HCT116 (cell line): ENCODE measurements around the gene KRT1. TPM values are rescaled to one million over a fixed set of nuclear protein-coding genes. Genes with fewer than 3 reads are reported as not detected.

ENCODE experiments used
- ATAC-seq: fragments of 200-7000 bp; cut with Tn5 transposase; 2 replicates; pipeline ENCODE4 v1.9.1; 2020; ENCODE audit warnings: mild to moderate bottlenecking, moderate library complexity
- BruUV-seq: library from RNA; stranded (reverse); fragments of 400-500 nt; replicated peaks from 2 replicates; lab custom pipeline; 2021; lab: Mats Ljungman, UMichigan
- CTCF ChIA-PET: fragments of 300-600 bp; sonication (Branson Sonifier 250); formaldehyde crosslinking; loops from one replicate; lab custom pipeline; 2021; ENCODE audit warnings: antibody characterized with exemption; lab: Charles Lee
- POLR2A ChIA-PET: fragments of 300-600, 350-600 bp; sonication (Branson Sonifier 250); formaldehyde crosslinking; loops from one replicate; lab custom pipeline; 2021; ENCODE audit warnings: antibody characterized with exemption; lab: Charles Lee
- RAD21 ChIA-PET, 2 experiments: fragments of 300-600 bp; sonication (Branson Sonifier 250); formaldehyde crosslinking; loops; one replicate each; lab custom pipeline; 2023; ENCODE audit warnings: low total read pairs in 2 of 2; ENCODE audit not compliant: uncharacterized antibody in 2 of 2, unreplicated experiment in 2 of 2, low non-redundant PET in 1 of 2; lab: Charles Lee
- DNase-seq: peaks from one replicate; pipeline ENCODE4 v3.0.0-alpha.2; 2010; ENCODE audit warnings: low read depth, low spot score
- H2AFZ ChIP-seq: fragments of 200-600 bp; shearing (Covaris generic), sonication (generic); 2 replicates; pipeline ENCODE4 v1.6.1; 2017; ENCODE audit warnings: low read depth, mixed run types, mixed read lengths, antibody characterized with exemption, low read length; ENCODE audit not compliant: poor library complexity, severe bottlenecking
- H3K27ac ChIP-seq: 2 replicates; pipeline ENCODE4 v1.5.1; 2012; ENCODE audit warnings: low read depth, low read length
- H3K27me3 ChIP-seq: fragments of 200-600 bp; sonication (generic); 2 replicates; pipeline ENCODE4 v1.6.1; 2016; ENCODE audit warnings: mixed run types, low read length, mixed read lengths; ENCODE audit not compliant: insufficient read depth
- H3K36me3 ChIP-seq, 2 experiments: fragments of 200-500 bp in 1 of 2; fragments of 200-600 bp in 1 of 2; sonication (Bioruptor generic) in 1 of 2; sonication (generic) in 1 of 2; 2 replicates each; pipeline versions ENCODE4 v1.5.1 to v1.6.1; 2014 to 2016; ENCODE audit warnings: low read length in 2 of 2, inconsistent platforms in 1 of 2, mixed read lengths in 1 of 2, mixed run types in 1 of 2; ENCODE audit not compliant: insufficient read depth in 2 of 2, control insufficient read depth in 1 of 2
- H3K4me1 ChIP-seq, 2 experiments: fragments of 200-600 bp in 1 of 2; sonication (generic) in 1 of 2; 2 replicates each; pipeline versions ENCODE4 v1.5.1 to v1.6.1; 2012 to 2017; ENCODE audit warnings: low read length in 2 of 2, inconsistent platforms in 1 of 2, mild to moderate bottlenecking in 1 of 2, mixed read lengths in 1 of 2, mixed run types in 1 of 2, moderate library complexity in 1 of 2; ENCODE audit not compliant: insufficient read depth in 2 of 2, control insufficient read depth in 1 of 2
- H3K4me2 ChIP-seq: fragments of 200-600 bp; sonication (generic); 2 replicates; pipeline ENCODE4 v1.6.1; 2017; ENCODE audit warnings: mixed run types, low read length, mixed read lengths
- H3K4me3 ChIP-seq, 2 experiments: fragments of 200-600 bp in 1 of 2; sonication (generic) in 1 of 2; replicated peaks in 1 of 2; 2 replicates each; pipeline ENCODE4 v1.5.1; 2011 to 2016; ENCODE audit warnings: low read length in 2 of 2, control low read depth in 1 of 2, low read depth in 1 of 2, mild to moderate bottlenecking in 1 of 2, mixed read lengths in 1 of 2, mixed run types in 1 of 2
- H3K79me2 ChIP-seq: fragments of 200-600 bp; sonication (generic); 2 replicates; pipeline ENCODE4 v1.6.1; 2017; ENCODE audit warnings: mild to moderate bottlenecking, mixed run types, low read length, moderate library complexity, mixed read lengths; ENCODE audit not compliant: insufficient read depth
- H3K9ac ChIP-seq: fragments of 200-600 bp; sonication (generic); 2 replicates; pipeline ENCODE4 v1.6.1; 2016; ENCODE audit warnings: low read length, mixed read lengths
- H3K9me2 ChIP-seq: fragments of 200-600 bp; sonication (generic), shearing (Covaris generic); 2 replicates; pipeline ENCODE4 v1.6.1; 2017; ENCODE audit warnings: mixed run types, mild to moderate bottlenecking, moderate library complexity; ENCODE audit not compliant: insufficient read depth
- H3K9me3 ChIP-seq, 2 experiments: fragments of 200-500 bp in 1 of 2; fragments of 200-600 bp in 1 of 2; sonication (Bioruptor generic) in 1 of 2; sonication (generic) in 1 of 2; 2 replicates each; pipeline ENCODE4 v1.6.1; 2014 to 2017; ENCODE audit warnings: low read length in 2 of 2, mixed read lengths in 2 of 2, inconsistent platforms in 1 of 2, low read depth in 1 of 2, mild to moderate bottlenecking in 1 of 2, mixed run types in 1 of 2, moderate library complexity in 1 of 2; ENCODE audit not compliant: control insufficient read depth in 1 of 2, insufficient read depth in 1 of 2
- H4K20me1 ChIP-seq: fragments of 200-600 bp; sonication (generic), shearing (Covaris generic); 2 replicates; pipeline ENCODE4 v1.6.1; 2017; ENCODE audit warnings: mixed run types, mild to moderate bottlenecking, moderate library complexity; ENCODE audit not compliant: insufficient read depth
- EGR1 ChIP-seq: IDR thresholded peaks from 2 replicates; pipeline ENCODE4 v1.6.1; 2012; ENCODE audit warnings: low read depth
- ELF1 ChIP-seq: IDR thresholded peaks from 2 replicates; pipeline ENCODE4 v1.6.1; 2012; ENCODE audit warnings: low read depth, borderline replicate concordance
- JUND ChIP-seq: IDR thresholded peaks from 2 replicates; pipeline ENCODE4 v1.6.1; 2012
- POLR2A ChIP-seq: IDR thresholded peaks from 2 replicates; pipeline ENCODE4 v1.7.0; 2011; ENCODE audit warnings: borderline replicate concordance; ENCODE audit not compliant: insufficient read depth, insufficient read length; ENCODE audit errors: extremely low read depth
- SRF ChIP-seq: IDR thresholded peaks from 2 replicates; pipeline ENCODE4 v1.6.1; 2012; ENCODE audit warnings: low read depth
- YY1 ChIP-seq: IDR thresholded peaks from 2 replicates; pipeline ENCODE4 v1.6.1; 2011; ENCODE audit warnings: low read length, low read depth, moderate library complexity, mild to moderate bottlenecking; ENCODE audit not compliant: insufficient replicate concordance; ENCODE audit errors: extremely low read depth
- intact Hi-C: fragments of 100-400 bp; cut with micrococcal nuclease; formaldehyde crosslinking; loops from 2 replicates; pipeline ENCODE4 v1.10.0; 2022
- total RNA-seq: library from RNA; stranded (reverse); gene quantifications from one replicate; pipeline ENCODE4 v1.2.1, GENCODE V29; 2021; ENCODE audit not compliant: unreplicated experiment
- TF ChIP-seq, protein P1 (sequence below), 3 experiments: fragments of 200-600 bp in 1 of 3; sonication (generic) in 1 of 3; IDR thresholded peaks in 2 of 3; conservative IDR thresholded peaks in 1 of 3; 2 replicates each; pipeline ENCODE4 v1.5.1; 2012 to 2017; ENCODE audit warnings: low read depth in 2 of 3, low read length in 2 of 3, antibody characterized with exemption in 1 of 3, borderline replicate concordance in 1 of 3, control low read depth in 1 of 3, mild to moderate bottlenecking in 1 of 3, mixed read lengths in 1 of 3, mixed run types in 1 of 3, moderate library complexity in 1 of 3; ENCODE audit not compliant: insufficient read depth in 1 of 3

KRT1 gene
- total RNA-seq, 1 experiment from 2014 or later, result 0.20 TPM

DNA sequence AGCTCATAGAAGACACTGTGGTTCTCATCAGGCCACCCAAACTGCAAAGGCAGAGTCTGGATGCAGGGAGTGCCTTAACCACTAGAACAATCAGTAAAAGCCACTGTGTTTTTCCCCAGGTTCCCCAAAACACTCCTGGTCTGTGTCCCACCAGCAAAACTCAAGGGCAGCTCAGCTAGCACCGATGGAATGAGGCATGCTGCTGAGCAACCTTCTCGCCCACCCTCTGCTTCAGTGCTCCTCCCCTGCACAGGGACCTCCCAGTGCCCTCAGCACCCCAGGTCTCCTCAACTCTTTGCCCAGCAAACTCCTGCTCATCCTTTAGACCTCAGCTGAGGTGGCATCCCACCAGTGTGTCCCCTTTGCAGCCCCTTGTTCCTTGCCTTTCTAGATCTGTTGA, 19.2 kb upstream of the KRT1 start:
- CTCF ChIA-PET, result interaction anchor here (1.2 kb wide), 1 partner anchor 304 kb away, joined by 4 read pairs; no protein-coding TSS in a partner anchor
- BruUV-seq, result no TSS peak
- H3K9me2 ChIP-seq, result no peaks in the 10 kb centered on the region
- TF ChIP-seq POLR2A (no peak), JUND (no peak), ELF1 (no peak), YY1 (no peak), SRF (no peak), EGR1 (no peak)
- TF ChIP-seq, protein P1, sequence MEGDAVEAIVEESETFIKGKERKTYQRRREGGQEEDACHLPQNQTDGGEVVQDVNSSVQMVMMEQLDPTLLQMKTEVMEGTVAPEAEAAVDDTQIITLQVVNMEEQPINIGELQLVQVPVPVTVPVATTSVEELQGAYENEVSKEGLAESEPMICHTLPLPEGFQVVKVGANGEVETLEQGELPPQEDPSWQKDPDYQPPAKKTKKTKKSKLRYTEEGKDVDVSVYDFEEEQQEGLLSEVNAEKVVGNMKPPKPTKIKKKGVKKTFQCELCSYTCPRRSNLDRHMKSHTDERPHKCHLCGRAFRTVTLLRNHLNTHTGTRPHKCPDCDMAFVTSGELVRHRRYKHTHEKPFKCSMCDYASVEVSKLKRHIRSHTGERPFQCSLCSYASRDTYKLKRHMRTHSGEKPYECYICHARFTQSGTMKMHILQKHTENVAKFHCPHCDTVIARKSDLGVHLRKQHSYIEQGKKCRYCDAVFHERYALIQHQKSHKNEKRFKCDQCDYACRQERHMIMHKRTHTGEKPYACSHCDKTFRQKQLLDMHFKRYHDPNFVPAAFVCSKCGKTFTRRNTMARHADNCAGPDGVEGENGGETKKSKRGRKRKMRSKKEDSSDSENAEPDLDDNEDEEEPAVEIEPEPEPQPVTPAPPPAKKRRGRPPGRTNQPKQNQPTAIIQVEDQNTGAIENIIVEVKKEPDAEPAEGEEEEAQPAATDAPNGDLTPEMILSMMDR (IDR thresholded peaks at IDR 0.05 in 2 of 3, conservative IDR thresholded peaks at IDR 0.05 in 1 of 3; ENCODE audit: borderline replicate concordance in 1 of 3, insufficient read depth in 1 of 3, low read depth in 2 of 3, low read length in 2 of 3), result no peak
- H3K27me3 ChIP-seq, result peaks cover 12% of the 10 kb centered on the region; the same call in 1 of the 2 replicates
- RAD21 ChIA-PET, result no interaction called here
- H3K4me1 ChIP-seq, result no peaks in the 10 kb centered on the region
- H3K9me3 ChIP-seq, result no peaks in the 10 kb centered on the region
- intact Hi-C loops, result no loop called here
- H3K4me2 ChIP-seq, result no peak overlapping the region
- H3K79me2 ChIP-seq, result no peaks in the 10 kb centered on the region
- no peaks in the 10 kb centered on the region for H3K36me3 ChIP-seq
- H3K4me3 ChIP-seq, result no peak overlapping the region
- no peaks in the 10 kb centered on the region for H4K20me1 ChIP-seq
- H3K9ac ChIP-seq, result no peak overlapping the region
- no peak for DNase-seq
- H3K27ac ChIP-seq, result no peak overlapping the region
- no peak overlapping the region for H2AFZ ChIP-seq
- no peak for ATAC-seq
- POLR2A ChIA-PET, result no interaction called here
